Activated B cell treated with CpG ODN at 0.5 μM for 24 hours (primary cell): ENCODE measurements around the gene BANP. TPM values are rescaled to one million over a fixed set of nuclear protein-coding genes. Genes with fewer than 3 reads are reported as not detected.
A peak's percentile ranks its signal among the peaks of the same experiment; 100 is the strongest.
"Not testable (repeated sequence)": the region's sequence is repeated elsewhere in the genome, so short reads cannot be mapped to it uniquely, and the experiment has no call there.

Experiments used
- ATAC-seq: fragments of 200-7000 bp; cut with Tn5 transposase; one replicate; pipeline ENCODE4 v1.10.0; 2021; ENCODE audit warnings: low read depth, mild to moderate bottlenecking, moderate library complexity
- CTCF ChIA-PET: fragments of 350-600 bp; sonication (Branson Sonifier 250); formaldehyde crosslinking; loops from one replicate; lab custom pipeline; 2021; ENCODE audit warnings: antibody characterized with exemption; lab: Charles Lee
- POLR2A ChIA-PET: fragments of 350-600 bp; sonication (Branson Sonifier 250); formaldehyde crosslinking; loops from one replicate; lab custom pipeline; 2021; ENCODE audit warnings: antibody characterized with exemption; lab: Charles Lee
- DNase-seq: peaks from one replicate; pipeline ENCODE4 v3.0.0; 2022
- H3K27ac Mint-ChIP-seq: one replicate; pipeline ENCODE4 v1.8.0; 2020; ENCODE audit warnings: mixed read lengths
- H3K27me3 Mint-ChIP-seq: one replicate; pipeline ENCODE4 v1.8.0; 2021; ENCODE audit warnings: mixed read lengths
- H3K36me3 Mint-ChIP-seq: one replicate; pipeline ENCODE4 v1.8.0; 2021; ENCODE audit warnings: low read depth, mixed read lengths
- H3K4me1 Mint-ChIP-seq: one replicate; pipeline ENCODE4 v1.8.0; 2021; ENCODE audit warnings: mixed read lengths
- H3K4me3 Mint-ChIP-seq: one replicate; pipeline ENCODE4 v1.8.0; 2020; ENCODE audit warnings: mild to moderate bottlenecking, mixed read lengths
- H3K9me3 Mint-ChIP-seq: one replicate; pipeline ENCODE4 v1.8.0; 2020; ENCODE audit warnings: mixed read lengths
- intact Hi-C: fragments of 100-400 bp; cut with micrococcal nuclease; formaldehyde crosslinking; loops from one replicate; pipeline ENCODE4 v1.15.1; 2024
- total RNA-seq: library from RNA; stranded (reverse); gene quantifications from 2 replicates; pipeline ENCODE4 v1.2.3, GENCODE V29; 2022
- TF ChIP-seq, protein P1 (sequence below): fragments of 200-600 bp; IDR thresholded peaks from one replicate; pipeline ENCODE4 v1.8.0; 2022; ENCODE audit warnings: antibody characterized with exemption, mild to moderate bottlenecking

BANP gene
- total RNA-seq, 1 donor from 2014 or later: 72.3 TPM

DNA sequence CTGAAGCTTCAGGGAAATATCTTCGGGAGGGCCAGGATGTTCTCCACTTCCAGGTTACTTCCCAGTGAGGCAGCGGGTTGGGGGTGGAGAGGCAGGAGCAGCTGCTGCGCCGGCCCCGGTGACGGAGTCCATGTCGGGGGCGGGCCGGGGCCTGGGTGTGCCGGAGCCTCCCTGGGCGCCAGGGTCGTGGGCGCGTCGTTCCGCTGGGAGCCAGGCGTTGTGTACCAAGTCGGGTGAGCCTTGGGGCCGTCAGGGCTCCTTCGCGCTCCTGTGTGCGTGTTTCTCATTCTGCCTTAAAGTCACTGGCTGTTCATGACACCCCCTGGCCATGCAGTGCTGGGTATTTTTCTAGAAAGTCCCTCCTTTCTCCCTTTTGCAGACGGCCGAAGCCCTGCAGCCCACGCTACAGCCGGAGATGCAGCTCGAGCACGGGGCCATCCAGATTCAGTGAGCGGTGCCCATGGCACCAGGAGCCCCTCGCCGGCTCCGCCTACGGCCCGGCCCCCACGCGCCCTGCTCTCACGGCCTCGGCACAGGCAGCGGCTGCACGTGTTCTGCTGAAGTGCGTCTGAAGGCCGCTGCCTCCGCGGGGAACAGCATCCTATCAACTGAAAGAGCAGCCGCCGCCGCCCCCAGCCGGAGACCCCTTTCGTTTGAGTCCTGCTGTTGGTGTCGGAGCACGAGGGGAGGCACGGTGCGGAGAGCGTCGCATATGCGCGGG lies 125.1 kb downstream of the BANP start:
- TF ChIP-seq, protein P1, sequence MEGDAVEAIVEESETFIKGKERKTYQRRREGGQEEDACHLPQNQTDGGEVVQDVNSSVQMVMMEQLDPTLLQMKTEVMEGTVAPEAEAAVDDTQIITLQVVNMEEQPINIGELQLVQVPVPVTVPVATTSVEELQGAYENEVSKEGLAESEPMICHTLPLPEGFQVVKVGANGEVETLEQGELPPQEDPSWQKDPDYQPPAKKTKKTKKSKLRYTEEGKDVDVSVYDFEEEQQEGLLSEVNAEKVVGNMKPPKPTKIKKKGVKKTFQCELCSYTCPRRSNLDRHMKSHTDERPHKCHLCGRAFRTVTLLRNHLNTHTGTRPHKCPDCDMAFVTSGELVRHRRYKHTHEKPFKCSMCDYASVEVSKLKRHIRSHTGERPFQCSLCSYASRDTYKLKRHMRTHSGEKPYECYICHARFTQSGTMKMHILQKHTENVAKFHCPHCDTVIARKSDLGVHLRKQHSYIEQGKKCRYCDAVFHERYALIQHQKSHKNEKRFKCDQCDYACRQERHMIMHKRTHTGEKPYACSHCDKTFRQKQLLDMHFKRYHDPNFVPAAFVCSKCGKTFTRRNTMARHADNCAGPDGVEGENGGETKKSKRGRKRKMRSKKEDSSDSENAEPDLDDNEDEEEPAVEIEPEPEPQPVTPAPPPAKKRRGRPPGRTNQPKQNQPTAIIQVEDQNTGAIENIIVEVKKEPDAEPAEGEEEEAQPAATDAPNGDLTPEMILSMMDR: no peak
- H3K4me3 Mint-ChIP-seq: no peak overlapping the region
- no peaks in the 10 kb centered on the region for H3K27me3 Mint-ChIP-seq
- H3K4me1 Mint-ChIP-seq: peaks cover 21% of the 10 kb centered on the region
- intact Hi-C loops: no loop called here
- DNase-seq: no peak
- ChIA-PET CTCF (no interaction called here), POLR2A (interaction anchor here (0.5 to 1.8 kb wide), 4 partner anchors 8 to 243 kb away, joined by 3 to 7 read pairs (median 4); no protein-coding TSS in a partner anchor)
- peak overlapping the region; percentile 63 for H3K27ac Mint-ChIP-seq
- H3K9me3 Mint-ChIP-seq: no peaks in the 10 kb centered on the region
- ATAC-seq: peak; percentile 61
- peaks cover 61% of the 10 kb centered on the region for H3K36me3 Mint-ChIP-seq

- DNase-seq, intact Hi-C loops, ATAC-seq, H3K27me3 Mint-ChIP-seq, H3K4me3 Mint-ChIP-seq, H3K9me3 Mint-ChIP-seq, CTCF ChIA-PET: not testable (repeated sequence)
- H3K36me3 Mint-ChIP-seq: peaks cover 57% of the 10 kb centered on the region
- POLR2A ChIA-PET: interaction anchor here (1.8 kb wide), 2 partner anchors 32 to 37 kb away, joined by 4 to 7 read pairs; no protein-coding TSS in a partner anchor
- H3K27ac Mint-ChIP-seq: peak overlapping the region; percentile 63
- peaks cover 18% of the 10 kb centered on the region for H3K4me1 Mint-ChIP-seq
Measured at GRCh38 chr16:88076932-88077320, 125.7 kb downstream of the BANP start.

DNA sequence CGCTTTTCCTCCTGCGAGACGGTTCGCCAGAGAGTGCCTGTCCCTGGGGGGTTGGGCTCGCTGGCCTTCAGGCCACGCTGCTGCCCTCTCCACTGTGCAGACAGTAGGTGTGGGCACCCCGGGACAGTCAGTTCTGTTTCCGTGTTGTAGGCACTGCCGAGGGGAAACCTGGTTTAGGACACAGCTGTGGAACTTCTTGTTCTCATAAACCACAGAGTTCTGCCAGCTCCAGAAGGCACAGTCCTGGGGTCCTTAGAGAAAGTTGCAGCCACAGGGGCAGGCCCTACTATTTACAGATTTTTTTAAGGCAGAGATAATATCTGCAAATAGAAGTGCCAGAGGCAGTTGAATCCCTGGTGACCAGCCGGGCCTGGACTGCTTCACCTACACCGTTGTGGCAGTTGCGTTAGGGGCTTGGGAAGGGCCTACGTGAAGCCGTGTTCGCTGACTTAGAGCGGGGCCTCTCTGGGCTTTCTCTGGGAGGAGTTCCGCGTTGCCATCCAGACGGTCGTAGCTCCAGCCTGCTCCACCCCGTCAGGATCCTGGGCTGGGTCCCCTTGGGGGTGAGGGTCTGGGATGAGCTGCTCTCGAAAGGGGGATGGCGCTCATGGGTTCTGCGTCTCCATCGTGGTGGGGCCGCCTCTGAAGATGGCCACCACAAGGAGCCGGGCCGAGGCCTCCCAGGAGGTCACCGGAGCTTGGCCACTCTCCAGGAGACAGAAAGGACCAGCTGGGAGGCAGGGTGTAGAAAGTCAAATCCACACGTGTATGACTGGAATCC lies 126.3 kb downstream of the BANP start:
- Mint-ChIP-seq H3K4me1 (peaks cover 18% of the 10 kb centered on the region), H3K27ac (peak overlapping the region; percentile 41), H3K9me3 (no peaks in the 10 kb centered on the region), H3K36me3 (peaks cover 56% of the 10 kb centered on the region), H3K4me3 (no peak overlapping the region), H3K27me3 (no peaks in the 10 kb centered on the region)
- TF ChIP-seq, protein P1: no peak
- ChIA-PET POLR2A (interaction anchor here (0.7 to 1.8 kb wide), 4 partner anchors 30 to 37 kb away, joined by 3 to 7 read pairs (median 4); no protein-coding TSS in a partner anchor), CTCF (no interaction called here)
- no peak for DNase-seq
- ATAC-seq: peak; percentile 52
- intact Hi-C loops: no loop called here

- POLR2A ChIA-PET: interaction anchor here (0.7 to 1.8 kb wide), 3 partner anchors 31 to 36 kb away, joined by 3 to 4 read pairs (median 3); no protein-coding TSS in a partner anchor
- no peaks in the 10 kb centered on the region for H3K9me3 Mint-ChIP-seq
- peaks cover 58% of the 10 kb centered on the region for H3K36me3 Mint-ChIP-seq
- CTCF ChIA-PET: interaction anchor here (0.7 kb wide), 1 partner anchor 300 kb away, joined by 3 read pairs; no protein-coding TSS in a partner anchor
- ATAC-seq (no peak), DNase-seq (no peak)
- peak overlapping the region; percentile 20 for H3K27ac Mint-ChIP-seq
- H3K27me3 Mint-ChIP-seq: no peaks in the 10 kb centered on the region
- H3K4me3 Mint-ChIP-seq: no peak overlapping the region
- intact Hi-C loops: no loop called here
- TF ChIP-seq, protein P1: no peak
- H3K4me1 Mint-ChIP-seq: peaks cover 18% of the 10 kb centered on the region
Measured at GRCh38 chr16:88078111-88078775, 127.0 kb downstream of the BANP start.

DNA sequence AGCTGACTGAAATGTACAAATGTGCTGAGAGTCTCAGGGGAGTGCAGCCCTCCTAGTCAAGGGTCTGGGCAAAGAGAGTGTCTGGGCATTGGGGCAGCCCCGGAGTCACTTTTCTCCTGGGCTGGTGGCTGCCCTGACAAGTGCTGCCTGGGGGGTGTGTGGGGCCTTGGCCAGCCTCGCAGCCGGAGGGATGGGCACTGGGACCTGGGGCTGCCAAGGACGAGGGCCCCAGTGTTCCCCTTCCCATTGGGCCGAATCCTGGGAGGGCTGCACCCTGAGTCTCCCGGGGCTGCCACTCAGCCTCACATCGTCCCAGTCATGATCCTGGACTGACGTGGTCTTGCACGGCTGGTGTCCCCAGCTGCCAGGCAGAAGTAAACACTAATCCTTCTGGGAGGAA lies 132.3 kb downstream of the BANP start:
- TF ChIP-seq, protein P1: no peak
- ATAC-seq (no peak), DNase-seq (no peak)
- intact Hi-C loops: no loop called here
- ChIA-PET CTCF (no interaction called here), POLR2A (interaction anchor here (0.7 kb wide), 1 partner anchor 280 kb away, joined by 11 read pairs; no protein-coding TSS in a partner anchor)
- no peak overlapping the region for H3K4me3 Mint-ChIP-seq
- no peaks in the 10 kb centered on the region for H3K27me3 Mint-ChIP-seq
- no peaks in the 10 kb centered on the region for H3K9me3 Mint-ChIP-seq
- peaks cover 2% of the 10 kb centered on the region for H3K4me1 Mint-ChIP-seq
- H3K27ac Mint-ChIP-seq: peak overlapping the region; percentile 38
- H3K36me3 Mint-ChIP-seq: peaks cover 27% of the 10 kb centered on the region
